Gastrocnemius medialis (tissue), 4 donors: Measurements from ENCODE around the gene CARMIL1.

Experiments
- POLR2A ChIP-seq, 2 donors: fragments of 450-650 bp; IDR thresholded peaks; one replicate each; pipeline ENCODE4 v1.6.1; 2017; ENCODE audit warnings: antibody characterized with exemption in 2 of 2, mild to moderate bottlenecking in 2 of 2, moderate library complexity in 2 of 2
- TF ChIP-seq, protein P1 (sequence below), 5 experiments: fragments of 450-650 bp in 3 of 5; fragments of 200-600 bp in 2 of 5; sonication (generic) in 2 of 5; IDR thresholded peaks in 4 of 5; conservative IDR thresholded peaks in 1 of 5; 1 replicate in 4 of 5; 2 replicates in 1 of 5; pipeline ENCODE4 v1.5.1; 2016 to 2019; ENCODE audit warnings: antibody characterized with exemption in 5 of 5, mild to moderate bottlenecking in 3 of 5, moderate library complexity in 3 of 5

DNA sequence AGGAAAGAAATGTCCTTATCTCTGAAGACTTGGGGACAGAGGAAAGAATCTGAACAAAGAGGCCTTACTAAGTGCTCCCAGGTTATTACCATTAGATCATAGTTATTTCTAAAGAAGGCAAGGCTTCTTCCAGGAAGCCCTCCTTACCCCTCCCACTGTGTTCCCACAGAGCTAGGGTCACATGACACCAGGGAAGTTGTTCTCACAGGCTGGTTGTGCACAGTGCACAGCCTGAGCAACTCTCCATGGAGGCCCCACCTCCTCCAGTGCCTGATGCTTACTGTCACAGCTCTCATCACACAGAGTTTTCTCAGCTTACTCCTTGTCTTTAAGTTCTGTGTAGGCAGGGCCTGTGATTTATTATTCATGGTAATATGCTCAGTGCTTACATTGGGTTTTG is 303.9 kb downstream of the CARMIL1 start:
- TF ChIP-seq, protein P1, sequence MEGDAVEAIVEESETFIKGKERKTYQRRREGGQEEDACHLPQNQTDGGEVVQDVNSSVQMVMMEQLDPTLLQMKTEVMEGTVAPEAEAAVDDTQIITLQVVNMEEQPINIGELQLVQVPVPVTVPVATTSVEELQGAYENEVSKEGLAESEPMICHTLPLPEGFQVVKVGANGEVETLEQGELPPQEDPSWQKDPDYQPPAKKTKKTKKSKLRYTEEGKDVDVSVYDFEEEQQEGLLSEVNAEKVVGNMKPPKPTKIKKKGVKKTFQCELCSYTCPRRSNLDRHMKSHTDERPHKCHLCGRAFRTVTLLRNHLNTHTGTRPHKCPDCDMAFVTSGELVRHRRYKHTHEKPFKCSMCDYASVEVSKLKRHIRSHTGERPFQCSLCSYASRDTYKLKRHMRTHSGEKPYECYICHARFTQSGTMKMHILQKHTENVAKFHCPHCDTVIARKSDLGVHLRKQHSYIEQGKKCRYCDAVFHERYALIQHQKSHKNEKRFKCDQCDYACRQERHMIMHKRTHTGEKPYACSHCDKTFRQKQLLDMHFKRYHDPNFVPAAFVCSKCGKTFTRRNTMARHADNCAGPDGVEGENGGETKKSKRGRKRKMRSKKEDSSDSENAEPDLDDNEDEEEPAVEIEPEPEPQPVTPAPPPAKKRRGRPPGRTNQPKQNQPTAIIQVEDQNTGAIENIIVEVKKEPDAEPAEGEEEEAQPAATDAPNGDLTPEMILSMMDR (IDR thresholded peaks at IDR 0.05 in 4 of 5, conservative IDR thresholded peaks at IDR 0.05 in 1 of 5), result no peak
- TF ChIP-seq POLR2A (IDR thresholded peaks at IDR 0.05), result no peak
